GM12878 (cell line): ENCODE measurements around the gene ARID4B. TPM values are rescaled to one million over a fixed set of nuclear protein-coding genes. Genes with fewer than 3 reads are reported as not detected.

Source experiments
- ATAC-seq: fragments of 200-7000 bp; cut with Tn5 transposase; 3 replicates; pipeline ENCODE4 v1.9.1; 2020; ENCODE audit warnings: mild to moderate bottlenecking, moderate library complexity
- BruUV-seq: library from RNA; stranded (reverse); fragments of 400-500 nt; replicated peaks from 2 replicates; lab custom pipeline; 2021; lab: Mats Ljungman, UMichigan
- CTCF ChIA-PET: fragments of 300-600 bp; sonication (Branson Sonifier 250); formaldehyde crosslinking; extraction: SDS; loops from one replicate; lab custom pipeline; 2021; ENCODE audit warnings: inconsistent platforms; lab: Yijun Ruan, JAX
- POLR2A ChIA-PET: fragments of 350-600 bp; formaldehyde crosslinking; extraction: SDS; loops from one replicate; lab custom pipeline; 2021; ENCODE audit warnings: inconsistent platforms; lab: Charles Lee
- RAD21 ChIA-PET: fragments of 300-600 bp; sonication (Branson Sonifier 250); formaldehyde crosslinking; loops from one replicate; lab custom pipeline; 2023; ENCODE audit warnings: antibody characterized with exemption; ENCODE audit not compliant: unreplicated experiment; lab: Charles Lee
- SMC1A ChIA-PET: fragments of 300-600 bp; sonication (Branson Sonifier 250); formaldehyde crosslinking; loops from one replicate; lab custom pipeline; 2023; ENCODE audit not compliant: unreplicated experiment, uncharacterized antibody; lab: Charles Lee
- DNase-seq: peaks from one replicate; pipeline ENCODE4 v3.0.0-alpha.2; 2011; ENCODE audit warnings: low read depth, low spot score
- FAIRE-seq: peaks from 3 replicates; lab custom pipeline; 2011; peaks lifted over from hg19 to GRCh38; lab: Jason Lieb, UNC
- H2AFZ ChIP-seq: 2 replicates; pipeline ENCODE4 v1.6.0; 2011; ENCODE audit warnings: low read depth, low read length, control low read depth; ENCODE audit not compliant: control insufficient read depth
- H3K27ac ChIP-seq: 2 replicates; pipeline ENCODE4 v1.5.1; 2011; ENCODE audit warnings: control low read depth; ENCODE audit not compliant: control insufficient read depth, insufficient read depth
- H3K27me3 ChIP-seq, 2 experiments: replicated peaks in 1 of 2; 2 replicates each; pipeline versions ENCODE4 v1.6.0 to v1.6.1; 2011; ENCODE audit warnings: low read length in 1 of 2; ENCODE audit not compliant: control insufficient read depth in 2 of 2, insufficient read depth in 2 of 2
- H3K36me3 ChIP-seq, 2 experiments: 2 replicates each; pipeline ENCODE4 v1.5.1; 2011; ENCODE audit warnings: low read length in 1 of 2; ENCODE audit not compliant: control insufficient read depth in 2 of 2, insufficient read depth in 2 of 2
- H3K4me1 ChIP-seq: 2 replicates; pipeline ENCODE4 v1.6.1; 2011; ENCODE audit warnings: mild to moderate bottlenecking, low read length, moderate library complexity, mixed read lengths; ENCODE audit not compliant: control insufficient read depth, insufficient read depth
- H3K4me2 ChIP-seq: 2 replicates; pipeline ENCODE4 v1.6.0; 2011; ENCODE audit warnings: control low read depth; ENCODE audit not compliant: control insufficient read depth, insufficient read depth
- H3K4me3 ChIP-seq: fragments of 200-600 bp; sonication (generic); 2 replicates; pipeline ENCODE4 v1.5.1; 2016
- H3K79me2 ChIP-seq: 2 replicates; pipeline ENCODE4 v1.6.0; 2011; ENCODE audit warnings: low read length; ENCODE audit not compliant: control insufficient read depth, insufficient read depth
- H3K9ac ChIP-seq: 2 replicates; pipeline ENCODE4 v1.8.0; 2011; ENCODE audit warnings: low read length, control low read depth, mixed read lengths; ENCODE audit not compliant: control insufficient read depth, insufficient read depth
- H3K9me3 ChIP-seq: replicated peaks from 3 replicates; pipeline ENCODE4 v1.5.1; 2011; ENCODE audit warnings: mild to moderate bottlenecking, low read length; ENCODE audit not compliant: control insufficient read depth, insufficient read depth
- H4K20me1 ChIP-seq: 2 replicates; pipeline ENCODE4 v1.6.0; 2011; ENCODE audit not compliant: control insufficient read depth, insufficient read depth
- BACH1 ChIP-seq: fragments of 450-650 bp; IDR thresholded peaks from 2 replicates; pipeline ENCODE4 v1.6.1; 2017; ENCODE audit warnings: mild to moderate bottlenecking, borderline replicate concordance
- EED ChIP-seq: sonication (generic); IDR thresholded peaks from 2 replicates; pipeline ENCODE4 v1.6.1; 2016; ENCODE audit warnings: antibody characterized with exemption, low read depth
- GATAD2B ChIP-seq: fragments of 450-650 bp; conservative IDR thresholded peaks from 2 replicates; pipeline ENCODE4 v1.6.1; 2017; ENCODE audit warnings: low read depth, mild to moderate bottlenecking, moderate library complexity
- IKZF1 ChIP-seq: fragments of 450-650 bp; conservative IDR thresholded peaks from 2 replicates; pipeline ENCODE4 v1.6.1; 2017; ENCODE audit warnings: antibody characterized with exemption, mild to moderate bottlenecking
- SREBF2 ChIP-seq: IDR thresholded peaks from 2 replicates; pipeline ENCODE4 v1.6.1; 2012; ENCODE audit warnings: mild to moderate bottlenecking, low read length
- STAT1 ChIP-seq: fragments of 450-650 bp; conservative IDR thresholded peaks from 2 replicates; pipeline ENCODE4 v1.6.1; 2014; ENCODE audit warnings: antibody characterized with exemption, mild to moderate bottlenecking
- YY1 ChIP-seq: IDR thresholded peaks from 2 replicates; pipeline ENCODE4 v1.6.1; 2011; ENCODE audit warnings: low read depth, mild to moderate bottlenecking, low read length
- WGBS: methylation state at CpG from one replicate; pipeline ENCODE4 v1.1.6; 2016; ENCODE audit warnings: low lambda C conversion rate; ENCODE audit not compliant: insufficient replicate concordance, insufficient coverage; ENCODE audit errors: missing lambda C conversion rate; 5-methylcytosine and 5-hydroxymethylcytosine counted together
- in situ Hi-C: fragments of 300-500 bp; cut with MboI; formaldehyde crosslinking; loops from 9 replicates; pipeline ENCODE4 v1.14.3; 2018; ENCODE audit warnings: mixed read lengths
- intact Hi-C: fragments of 100-400 bp; cut with micrococcal nuclease; formaldehyde crosslinking; loops from one replicate; pipeline ENCODE4 v1.14.2; 2022; ENCODE audit not compliant: unreplicated experiment
- polyA plus RNA-seq, 11 experiments: library from polyadenylated mRNA; depleted of rRNA in 4 of 11; unstranded in 6 of 11; stranded (reverse) in 5 of 11; fragments of >200 nt; fragmentation: Nextera tagmentation in 4 of 11; fragmentation: Illumina TruSeq in 1 of 11; extraction: Ambion mirVana in 4 of 11; extraction: Trizol in 1 of 11; gene quantifications; 1 replicate in 1 of 11; 2 replicates in 10 of 11; pipeline versions ENCODE4 v1.2.1 to v1.2.3, GENCODE V29; 2011 to 2016; ENCODE audit warnings: inconsistent platforms in 2 of 11, missing spikeins in 2 of 11, low read depth in 1 of 11
- total RNA-seq, 4 experiments: library from RNA; depleted of rRNA in 3 of 4; stranded (reverse); fragments of >200 nt in 3 of 4; fragmentation: Illumina TruSeq in 1 of 4; extraction: Trizol in 1 of 4; gene quantifications; 2 replicates each; pipeline versions ENCODE4 v1.2.1 to v1.2.3, GENCODE V29; 2013 to 2021
- TF ChIP-seq, protein P1 (sequence below): fragments of 450-650 bp; IDR thresholded peaks from 2 replicates; pipeline ENCODE4 v1.6.1; 2016; ENCODE audit warnings: mild to moderate bottlenecking

Gene ARID4B
- total and polyA plus RNA-seq, 10 of the 15 experiments (the other 5 are each of a cell fraction or from before 2014, with no cell fraction given) = 13.6 to 39.1 (median 28.0) TPM

DNA sequence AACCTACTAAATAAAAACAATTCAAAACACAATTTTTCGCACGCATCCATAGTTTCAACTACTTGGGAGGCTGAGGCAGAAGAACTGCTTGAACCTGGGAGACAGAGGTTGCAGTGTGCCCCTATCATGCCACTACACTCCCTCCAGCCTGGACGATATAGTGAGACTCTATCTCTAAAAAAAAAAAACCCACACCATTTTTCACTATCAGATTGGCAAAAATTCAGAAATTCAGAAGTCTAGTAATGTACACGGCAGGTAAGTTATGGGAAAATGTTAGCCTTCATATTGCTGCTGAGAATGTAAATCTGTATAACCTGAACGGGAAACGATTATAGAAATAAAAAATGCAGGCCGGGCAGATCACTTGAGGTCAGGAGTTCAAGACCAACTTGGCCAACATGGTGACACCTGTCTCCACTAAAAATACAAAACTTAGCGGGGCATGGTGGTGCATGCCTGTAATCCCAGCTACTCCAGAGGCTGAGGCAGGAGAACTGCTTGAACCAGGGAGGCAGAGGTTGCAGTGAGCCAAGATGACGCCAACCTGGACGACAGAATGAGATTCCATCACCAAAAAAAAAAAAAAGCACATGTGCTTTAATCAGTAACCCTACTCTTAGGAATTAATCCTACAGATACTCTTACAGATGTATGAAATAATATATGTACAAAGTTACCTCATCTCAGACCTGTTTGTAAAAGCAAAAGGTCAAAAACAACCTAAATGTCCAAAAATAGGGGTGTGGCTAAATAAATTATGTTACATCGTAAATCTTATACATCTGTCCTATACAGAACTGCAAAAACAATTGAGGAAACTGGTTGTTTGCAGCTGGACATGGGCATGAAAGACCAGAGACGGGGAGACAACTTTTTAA is 37.9 kb downstream of the ARID4B start:
- 87% methylated on average over 11 of the region's 12 CpGs for WGBS
- intact Hi-C loops = no loop called here

More for the DNA sequence above, 37.9 kb downstream of the ARID4B start:
- Histone ChIP-seq H3K36me3 (no peaks in the 10 kb centered on the region; a peak in 1 of 4 replicates), H3K9ac (no peak overlapping the region), H3K27ac (no peak overlapping the region), H3K9me3 (no peaks in the 10 kb centered on the region), H2AFZ (no peak overlapping the region), H3K27me3 (no peaks in the 10 kb centered on the region), H4K20me1 (no peaks in the 10 kb centered on the region), H3K79me2 (peaks cover 79% of the 10 kb centered on the region), H3K4me2 (no peak overlapping the region), H3K4me3 (no peak overlapping the region), H3K4me1 (no peaks in the 10 kb centered on the region; the same call in 1 of the 2 replicates)
- FAIRE-seq (no peak), ATAC-seq (no peak), DNase-seq (no peak)
- CTCF ChIA-PET = interaction anchor here (0.6 to 0.8 kb wide), 2 partner anchors 9 to 24 kb away, joined by 3 read pairs; no protein-coding TSS in a partner anchor
- POLR2A ChIA-PET = interaction anchor here (1.5 kb wide), 1 partner anchor 10 kb away, joined by 5 read pairs; no protein-coding TSS in a partner anchor
- BruUV-seq = no TSS peak
- SMC1A ChIA-PET = interaction anchor here (1.0 to 1.3 kb wide), 2 partner anchors 11 to 15 kb away, joined by 3 to 4 read pairs; no protein-coding TSS in a partner anchor
- RAD21 ChIA-PET = interaction anchor here (0.7 kb wide), 1 partner anchor 553 kb away, joined by 4 read pairs; no protein-coding TSS in a partner anchor
- in situ Hi-C loops = no loop called here
- TF ChIP-seq EED (no peak), YY1 (no peak), IKZF1 (no peak), STAT1 (no peak), GATAD2B (no peak), SREBF2 (no peak), BACH1 (no peak)
- TF ChIP-seq, protein P1, sequence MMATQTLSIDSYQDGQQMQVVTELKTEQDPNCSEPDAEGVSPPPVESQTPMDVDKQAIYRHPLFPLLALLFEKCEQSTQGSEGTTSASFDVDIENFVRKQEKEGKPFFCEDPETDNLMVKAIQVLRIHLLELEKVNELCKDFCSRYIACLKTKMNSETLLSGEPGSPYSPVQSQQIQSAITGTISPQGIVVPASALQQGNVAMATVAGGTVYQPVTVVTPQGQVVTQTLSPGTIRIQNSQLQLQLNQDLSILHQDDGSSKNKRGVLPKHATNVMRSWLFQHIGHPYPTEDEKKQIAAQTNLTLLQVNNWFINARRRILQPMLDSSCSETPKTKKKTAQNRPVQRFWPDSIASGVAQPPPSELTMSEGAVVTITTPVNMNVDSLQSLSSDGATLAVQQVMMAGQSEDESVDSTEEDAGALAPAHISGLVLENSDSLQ = no peak
